ENCODE results near the gene GULP1. TPM values are rescaled to one million over a fixed set of nuclear protein-coding genes. Genes with fewer than 3 reads are reported as not detected.
A peak's percentile ranks its signal among the peaks of the same experiment; 100 is the strongest.

Gene GULP1
- total and polyA plus RNA-seq, 2 of the 4 experiments (the other 2 are of a cell fraction), result 24.4 to 40.1 TPM

- dilution Hi-C loops (cut with HindIII; ENCODE audit: low sequenced_read_pairs, unreplicated experiment), result no loop called here
- Histone ChIP-seq H3K56ac (ENCODE audit: extremely low read depth, insufficient read depth, low read length) (peak overlapping the region; percentile 89), H2BK20ac (ENCODE audit: low read depth, low read length) (peak overlapping the region; percentile 50), H3K4me1 (ENCODE audit: control insufficient read depth, insufficient read depth, low read length) (no peaks in the 10 kb centered on the region), H3K36me3 (ENCODE audit: control insufficient read depth, insufficient read depth, low read length) (no peaks in the 10 kb centered on the region), H2AK5ac (ENCODE audit: low read depth, low read length) (peak overlapping the region; percentile 26; the same call in 1 of the 2 replicates), H3K9ac (ENCODE audit: low read depth, low read length) (peak overlapping the region; percentile 91), H4K8ac (ENCODE audit: low read depth in 2 of 2, low read length in 2 of 2) (peak overlapping the region; percentile 4 to 61; a peak in 3 of 4 replicates), H3K18ac (ENCODE audit: low read depth, low read length) (peak overlapping the region; percentile 79), H3K27me3 (ENCODE audit: control insufficient read depth, insufficient read depth, low read length) (no peaks in the 10 kb centered on the region), H3K14ac (replicated peaks; ENCODE audit: low read depth, low read length) (peak overlapping the region; percentile 83), H3K27ac (ENCODE audit: insufficient read depth, low read length) (peak overlapping the region; percentile 69), H4K91ac (ENCODE audit: insufficient read depth, low read depth, low read length) (peak overlapping the region; percentile 78), H3K4ac (ENCODE audit: low read depth, low read length) (peak overlapping the region; percentile 82), H2BK15ac (ENCODE audit: low read depth, low read length) (peak overlapping the region; percentile 35; the same call in 1 of the 3 replicates), H3K4me2 (ENCODE audit: low read depth, low read length) (peak overlapping the region; percentile 93), H3K4me3 (ENCODE audit: insufficient read depth, low read depth, low read length) (peak overlapping the region; percentile 77), H3K79me1 (ENCODE audit: low read depth in 1 of 2, low read length in 2 of 2) (peaks cover 5 to 35% of the 10 kb centered on the region in 2 experiments; a peak in 3 of 4 replicates), H2AK9ac (replicated peaks; ENCODE audit: low read depth, low read length, poor library complexity) (peak overlapping the region; percentile 35), H3K9me3 (ENCODE audit: control insufficient read depth, insufficient read depth, low read length) (no peaks in the 10 kb centered on the region), H4K5ac (ENCODE audit: low read depth, low read length) (peak overlapping the region; percentile 40; the same call in 1 of the 2 replicates), H2BK5ac (ENCODE audit: low read depth, low read length, poor library complexity, severe bottlenecking) (peak overlapping the region; percentile 88), H3K23ac (ENCODE audit: low read depth, low read length) (peak overlapping the region; percentile 75), H3K9me1 (ENCODE audit: insufficient read depth, low read length) (no peaks in the 10 kb centered on the region), H2BK120ac (ENCODE audit: low read depth, low read length) (peak overlapping the region; percentile 73), H2AFZ (replicated peaks; ENCODE audit: low read length, poor library complexity) (no peak overlapping the region), H4K20me1 (ENCODE audit: insufficient read depth, low read length) (no peaks in the 10 kb centered on the region)
- ATAC-seq (ENCODE audit: low read depth) (peak; percentile 1; the same call in 1 of the 2 replicates), DNase-seq (peak; percentile 78)
- 0% methylated on average over 2 of the region's 10 CpGs; no CpG with 5 or more reads in 1 of the 2 experiments for WGBS, 2 experiments (ENCODE audit: extremely low coverage in 2 of 2, insufficient read length in 1 of 2)
- intact Hi-C loops (cut with micrococcal nuclease), result loop anchor here (1.0 to 10.0 kb wide), 6 partner anchors 74 to 1129 kb away; partner anchors contain the start of gene COL3A1
- ChIA-PET POLR2A (ENCODE audit: unreplicated experiment) (interaction anchor here (0.6 kb wide), 1 partner anchor 17 kb away, joined by 3 read pairs; no protein-coding TSS in a partner anchor), CTCF (interaction anchor here (0.6 to 1.4 kb wide), 4 partner anchors 13 to 203 kb away, joined by 3 to 6 read pairs (median 4); no protein-coding TSS in a partner anchor)
- BruUV-seq (replicated peaks), result no TSS peak
- in situ Hi-C loops (cut with MboI; ENCODE audit: low sequenced_read_pairs), result loop anchor here (5.0 kb wide), 1 partner anchor 219 kb away; no protein-coding TSS in a partner anchor
- no peak for TF ChIP-seq MAZ (IDR thresholded peaks at IDR 0.05; ENCODE audit: borderline replicate concordance, low read depth, low read length)
- TF ChIP-seq, protein P1, sequence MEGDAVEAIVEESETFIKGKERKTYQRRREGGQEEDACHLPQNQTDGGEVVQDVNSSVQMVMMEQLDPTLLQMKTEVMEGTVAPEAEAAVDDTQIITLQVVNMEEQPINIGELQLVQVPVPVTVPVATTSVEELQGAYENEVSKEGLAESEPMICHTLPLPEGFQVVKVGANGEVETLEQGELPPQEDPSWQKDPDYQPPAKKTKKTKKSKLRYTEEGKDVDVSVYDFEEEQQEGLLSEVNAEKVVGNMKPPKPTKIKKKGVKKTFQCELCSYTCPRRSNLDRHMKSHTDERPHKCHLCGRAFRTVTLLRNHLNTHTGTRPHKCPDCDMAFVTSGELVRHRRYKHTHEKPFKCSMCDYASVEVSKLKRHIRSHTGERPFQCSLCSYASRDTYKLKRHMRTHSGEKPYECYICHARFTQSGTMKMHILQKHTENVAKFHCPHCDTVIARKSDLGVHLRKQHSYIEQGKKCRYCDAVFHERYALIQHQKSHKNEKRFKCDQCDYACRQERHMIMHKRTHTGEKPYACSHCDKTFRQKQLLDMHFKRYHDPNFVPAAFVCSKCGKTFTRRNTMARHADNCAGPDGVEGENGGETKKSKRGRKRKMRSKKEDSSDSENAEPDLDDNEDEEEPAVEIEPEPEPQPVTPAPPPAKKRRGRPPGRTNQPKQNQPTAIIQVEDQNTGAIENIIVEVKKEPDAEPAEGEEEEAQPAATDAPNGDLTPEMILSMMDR (conservative IDR thresholded peaks at IDR 0.05; ENCODE audit: low read depth, low read length), result no peak
- no peak for TF ChIP-seq CEBPB (IDR thresholded peaks at IDR 0.05; ENCODE audit: low read depth, low read length)
- no peak for TF ChIP-seq FOS (IDR thresholded peaks at IDR 0.05; ENCODE audit: low read depth, low read length)
- TF ChIP-seq, protein P2, sequence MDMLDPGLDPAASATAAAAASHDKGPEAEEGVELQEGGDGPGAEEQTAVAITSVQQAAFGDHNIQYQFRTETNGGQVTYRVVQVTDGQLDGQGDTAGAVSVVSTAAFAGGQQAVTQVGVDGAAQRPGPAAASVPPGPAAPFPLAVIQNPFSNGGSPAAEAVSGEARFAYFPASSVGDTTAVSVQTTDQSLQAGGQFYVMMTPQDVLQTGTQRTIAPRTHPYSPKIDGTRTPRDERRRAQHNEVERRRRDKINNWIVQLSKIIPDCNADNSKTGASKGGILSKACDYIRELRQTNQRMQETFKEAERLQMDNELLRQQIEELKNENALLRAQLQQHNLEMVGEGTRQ (IDR thresholded peaks at IDR 0.05; ENCODE audit: low read depth, low read length), result no peak
- TF ChIP-seq MXI1 (IDR thresholded peaks at IDR 0.05; ENCODE audit: borderline replicate concordance, low read depth, low read length), result no peak
- TF ChIP-seq RFX5 (IDR thresholded peaks at IDR 0.05; ENCODE audit: low read depth, low read length), result no peak
- TF ChIP-seq RCOR1 (IDR thresholded peaks at IDR 0.05; ENCODE audit: insufficient replicate concordance, low read length), result no peak
- no peak for TF ChIP-seq MAFK (IDR thresholded peaks at IDR 0.05; ENCODE audit: low read depth, low read length)
- TF ChIP-seq RAD21 (IDR thresholded peaks at IDR 0.05; ENCODE audit: low read length), result no peak
- no peak for TF ChIP-seq POLR2A (IDR thresholded peaks at IDR 0.05; ENCODE audit: low read depth, low read length)
- no peak for TF ChIP-seq SMC3 (IDR thresholded peaks at IDR 0.05; ENCODE audit: low read depth, low read length)
- TF ChIP-seq BHLHE40 (IDR thresholded peaks at IDR 0.05; ENCODE audit: low read depth, low read length), result no peak
These were observed 2.1 kb downstream of the GULP1 start for GRCh38 chr2:188293601-188294351.
